C4-2B (cell line): ENCODE data around the gene ITIH4.

Source experiments
- CTCF ChIP-seq: fragments of 450-650 bp; conservative IDR thresholded peaks from 2 replicates; pipeline ENCODE4 v1.5.1; 2017; ENCODE audit warnings: mild to moderate bottlenecking
- ZFX ChIP-seq: fragments of 450-650 bp; IDR thresholded peaks from 2 replicates; pipeline ENCODE4 v1.6.1; 2017

GRCh38 chr3:52816654-52817053 is 13.8 kb downstream of the ITIH4 start:
- TF ChIP-seq CTCF (no peak), ZFX (no peak)
